ENCODE measurements around the gene RBPMS2. TPM values are rescaled to one million over a fixed set of nuclear protein-coding genes. Genes with fewer than 3 reads are reported as not detected.

Gene RBPMS2
- total and polyA plus RNA-seq, 2 of the 8 experiments (the other 6 are each of a cell fraction or from before 2014, with no cell fraction given), result 55.8 to 238 TPM

GRCh38 chr15:64773606-64774005, 1.8 kb downstream of the RBPMS2 start:
- H2AK5ac ChIP-seq (ENCODE audit: low read depth, low read length), result peak overlapping the region; percentile 95; the same call in 1 of the 2 replicates
- POLR2A ChIA-PET (ENCODE audit: partially characterized antibody), result interaction anchor here (0.7 to 25.1 kb wide), 17 partner anchors 9 to 94 kb away, joined by 3 to 748 read pairs (median 4); no protein-coding TSS in a partner anchor
- no peak overlapping the region for H3K23ac ChIP-seq (ENCODE audit: insufficient read length)
- 0 out of 2 replicates have a peak overlapping the region, but pooled peaks have one; percentile 80 for H2BK20ac ChIP-seq (ENCODE audit: low read length)
- H3K79me1 ChIP-seq (ENCODE audit: low read depth, low read length), result peaks cover 10% of the 10 kb centered on the region; the same call in 1 of the 2 replicates
- peak overlapping the region; percentile 98; the same call in 1 of the 2 replicates for H2BK5ac ChIP-seq (ENCODE audit: low read depth, low read length)
- H3K4me2 ChIP-seq (ENCODE audit: insufficient read depth in 1 of 2, low read depth in 2 of 2, low read length in 2 of 2), result peak overlapping the region; percentile 93 to 94
- CTCF ChIA-PET (ENCODE audit: partially characterized antibody), result interaction anchor here (0.6 to 2.0 kb wide), 5 partner anchors 10 to 73 kb away, joined by 3 to 15 read pairs (median 6); no protein-coding TSS in a partner anchor
- H3K23me2 ChIP-seq (ENCODE audit: low read depth, low read length), result peaks cover 14% of the 10 kb centered on the region
- no peak overlapping the region for H2BK120ac ChIP-seq (replicated peaks; ENCODE audit: low read depth, low read length)
- no peak for TF ChIP-seq CREB1 (IDR thresholded peaks at IDR 0.05)
- peak in 1 of 2 experiments; percentile 38; a peak in 1 of 4 replicates for TF ChIP-seq SIN3A (conservative IDR thresholded peaks at IDR 0.05 in 1 of 2, IDR thresholded peaks at IDR 0.05 in 1 of 2; ENCODE audit: low read depth in 1 of 2, low read length in 2 of 2)
- TF ChIP-seq SP4 (IDR thresholded peaks at IDR 0.05; ENCODE audit: low read length), result no peak
- no peak for TF ChIP-seq CBX8 (IDR thresholded peaks at IDR 0.05; ENCODE audit: borderline replicate concordance, low read depth, low read length)
- 0 out of 2 replicates have a peak, but pooled peaks have one; percentile 10 for TF ChIP-seq POLR2AphosphoS5 (IDR thresholded peaks at IDR 0.05; ENCODE audit: low read depth, low read length)
- no peaks in the 10 kb centered on the region for H3K27me3 ChIP-seq (replicated peaks in 1 of 4; ENCODE audit: control insufficient read depth in 3 of 4, extremely low read depth in 1 of 4, insufficient read depth in 3 of 4, low read length in 3 of 4)
- 21% methylated on average over 2 of the region's 2 CpGs; no CpG with 5 or more reads in 1 of the 2 experiments for WGBS, 2 experiments (ENCODE audit: extremely low coverage in 1 of 2, insufficient coverage in 1 of 2, insufficient read length in 1 of 2, insufficient replicate concordance in 2 of 2, low coverage in 1 of 2, low lambda C conversion rate in 2 of 2, missing lambda C conversion rate in 1 of 2)
- peak overlapping the region; percentile 99 for H3K18ac ChIP-seq (ENCODE audit: extremely low read depth, low read length)
- H3K4ac ChIP-seq (replicated peaks; ENCODE audit: insufficient read length, low read depth, low read length), result no peak overlapping the region
- no peak overlapping the region for H2BK15ac ChIP-seq (ENCODE audit: low read length)
- H4K5ac ChIP-seq (ENCODE audit: insufficient read length, low read depth, low read length), result no peak overlapping the region
- H3K4me1 ChIP-seq (replicated peaks in 1 of 4; ENCODE audit: control insufficient read depth in 3 of 4, insufficient read depth in 4 of 4, low read length in 3 of 4), result peaks cover 23 to 32% (median 27%) of the 10 kb centered on the region in 4 experiments
- no peak overlapping the region for H3K56ac ChIP-seq (replicated peaks; ENCODE audit: insufficient read length, low read depth, low read length)
- H3K14ac ChIP-seq (ENCODE audit: insufficient read length), result no peak overlapping the region
- DNase-seq (ENCODE audit: low read depth in 1 of 2, low spot score in 2 of 2) (peak in 1 of 2 experiments; percentile 51), FAIRE-seq (no peak)
- peak overlapping the region; percentile 46 for H3K27ac ChIP-seq (ENCODE audit: low read depth, low read length)
- H4K20me1 ChIP-seq (replicated peaks in 1 of 2; ENCODE audit: control insufficient read depth in 1 of 2, insufficient read depth in 2 of 2, low read length in 2 of 2), result peaks cover 8% of the 10 kb centered on the region in 2 experiments
- H3K4me3 ChIP-seq (ENCODE audit: extremely low read depth in 1 of 4, insufficient read depth in 2 of 4, low read depth in 3 of 4, low read length in 4 of 4), result peak overlapping the region; percentile 73 to 95 (median 80)
- H3K9ac ChIP-seq (replicated peaks in 1 of 4; ENCODE audit: extremely low read depth in 1 of 4, low read depth in 3 of 4, low read length in 3 of 4), result peak overlapping the region in 2 of 4 experiments; percentile 33 to 86; a peak in 4 of 7 replicates
- H2AFZ ChIP-seq (ENCODE audit: low read length), result no peak overlapping the region
- peak overlapping the region; percentile 75 for H4K91ac ChIP-seq (replicated peaks; ENCODE audit: insufficient read length, low read length)
- peaks cover 42 to 84% of the 10 kb centered on the region in 2 experiments for H3K79me2 ChIP-seq (ENCODE audit: control insufficient read depth in 1 of 2, insufficient read depth in 2 of 2, low read length in 2 of 2)
- H3K9me3 ChIP-seq (ENCODE audit: insufficient read depth in 2 of 2, low read depth in 1 of 2, low read length in 1 of 2), result no peaks in the 10 kb centered on the region
- peak overlapping the region; percentile 77 for H2BK12ac ChIP-seq (ENCODE audit: low read depth, low read length)
- no peaks in the 10 kb centered on the region for H3K36me3 ChIP-seq (ENCODE audit: control insufficient read depth in 2 of 4, insufficient read depth in 4 of 4, low read length in 3 of 4)
- H4K8ac ChIP-seq (ENCODE audit: extremely low read depth, insufficient read depth, low read length), result no peak overlapping the region

Data from H1 (cell line).